Erythroblast (primary cell): Measurements from ENCODE around the gene NOD1.

Source experiments
- GATA1 ChIP-seq: IDR thresholded peaks from 2 replicates; pipeline ENCODE4 v1.6.1; 2011; ENCODE audit warnings: low read depth, mild to moderate bottlenecking, control low read depth, low read length, moderate library complexity
- POLR2A ChIP-seq: IDR thresholded peaks from 2 replicates; pipeline ENCODE4 v1.6.1; 2011; ENCODE audit warnings: mild to moderate bottlenecking, low read length

- TF ChIP-seq GATA1 (no peak), POLR2A (no peak)
Observed at GRCh38 chr7:30468791-30469190, 9.8 kb downstream of the NOD1 start.
